HL-60/S4 treated with retinoic acid at 250 ng/mL for 4 days and 3 days (cell line): Measurements from ENCODE around the gene MYNN.

ENCODE experiments used
- in situ Hi-C: fragments of 300-500 bp; cut with MboI; formaldehyde crosslinking; loops from 2 replicates; pipeline ENCODE4 v1.7.0; 2022; ENCODE audit warnings: low sequenced_read_pairs

MYNN gene

DNA sequence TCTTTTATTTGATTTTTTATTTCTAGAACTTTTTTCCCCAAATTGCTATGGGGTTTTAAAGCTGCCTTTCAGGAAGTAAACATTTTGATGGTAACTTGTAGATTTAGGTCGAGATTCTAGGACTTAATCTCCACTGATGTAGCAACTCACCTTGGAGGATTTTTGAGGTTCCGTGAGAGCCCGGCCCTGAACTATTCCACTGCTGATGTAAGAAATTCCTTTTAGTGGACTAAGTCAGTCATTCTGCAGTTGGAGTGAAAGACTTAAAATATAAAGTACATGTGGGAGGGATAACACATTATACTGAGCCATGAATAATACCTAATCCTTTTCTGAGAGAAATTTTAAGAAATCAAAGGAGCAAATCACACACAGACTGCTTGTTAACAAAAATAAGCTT is 52.1 kb downstream of the MYNN start:
- in situ Hi-C loops = no loop called here

DNA sequence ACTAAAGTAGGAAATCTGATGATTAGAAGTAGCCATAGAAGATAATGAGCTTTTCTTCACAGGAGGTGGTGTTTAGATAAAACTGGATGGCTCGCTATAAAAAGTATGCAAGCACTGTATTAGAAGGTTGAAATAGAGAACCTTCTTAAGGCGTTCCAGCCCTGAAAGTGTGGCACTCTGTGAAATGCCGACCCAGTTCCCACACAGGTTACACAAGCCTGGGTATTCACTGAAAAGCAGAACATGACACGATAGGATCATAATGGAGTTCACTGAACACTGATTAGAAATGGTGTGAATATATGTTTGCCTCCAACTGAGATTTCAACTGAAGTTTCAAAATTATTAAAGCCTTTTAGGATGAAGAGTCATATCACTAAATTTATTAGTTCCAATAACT is 54.5 kb downstream of the MYNN start:
- in situ Hi-C loops = no loop called here

DNA sequence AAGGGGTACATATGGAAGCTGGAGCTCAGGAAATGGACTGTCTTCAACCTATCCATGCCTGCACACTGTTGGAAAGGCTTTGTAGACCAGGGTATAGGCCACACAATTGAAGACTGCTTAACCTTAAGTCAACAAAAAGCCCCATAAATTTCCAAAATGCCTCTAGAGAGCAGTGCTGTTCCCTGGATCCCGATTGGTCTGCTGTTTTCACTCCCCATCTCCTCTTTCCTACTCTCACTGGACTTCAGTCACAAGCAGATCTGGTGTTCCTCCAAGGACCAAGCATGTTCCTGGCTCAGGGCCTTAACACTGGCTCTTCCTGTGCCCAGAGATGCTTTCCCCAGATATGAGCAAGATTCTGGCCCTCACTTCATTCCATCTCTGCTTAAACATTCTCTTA is 62.3 kb downstream of the MYNN start:
- in situ Hi-C loops = no loop called here

DNA sequence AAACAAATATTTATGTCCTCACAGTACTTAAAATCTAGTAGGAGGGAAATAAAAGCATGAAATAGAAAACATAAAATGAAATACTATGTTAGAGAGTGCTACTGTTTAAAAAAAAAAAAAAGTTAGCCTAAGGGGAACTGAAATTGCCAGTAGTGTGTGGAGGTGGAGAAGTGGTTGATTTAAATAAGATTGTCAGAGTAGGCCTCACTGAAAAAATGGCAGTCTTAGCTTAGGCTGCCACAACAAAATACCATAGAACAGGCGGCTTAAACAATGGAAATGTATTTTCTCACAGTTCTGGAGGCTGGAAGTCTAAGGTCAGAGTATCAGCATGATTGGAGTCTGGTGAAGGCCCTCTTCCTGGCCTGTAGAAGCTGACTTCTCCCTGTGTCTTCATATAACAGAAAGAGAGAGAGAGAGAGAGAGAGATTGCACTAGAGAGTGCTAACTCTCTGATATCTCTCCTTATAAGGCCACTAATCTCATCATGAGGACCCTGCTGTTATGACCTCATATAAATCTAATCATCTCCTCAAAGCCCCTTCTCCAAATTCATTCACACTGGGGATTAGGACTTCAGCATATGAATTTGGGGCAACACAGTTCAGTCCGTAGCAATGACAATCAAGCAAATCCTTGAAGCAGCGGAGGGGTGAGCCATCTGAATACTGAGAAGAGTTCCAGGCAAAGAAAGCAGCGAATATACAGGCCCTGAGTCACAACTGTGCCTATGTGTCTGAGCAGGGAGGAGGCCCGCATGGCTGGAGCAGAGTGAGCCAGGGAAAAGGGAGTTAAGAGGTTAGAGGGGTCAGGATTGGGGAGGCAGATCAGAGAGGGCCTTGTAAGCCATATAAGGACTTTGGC is 63.1 kb downstream of the MYNN start:
- in situ Hi-C loops = no loop called here

DNA sequence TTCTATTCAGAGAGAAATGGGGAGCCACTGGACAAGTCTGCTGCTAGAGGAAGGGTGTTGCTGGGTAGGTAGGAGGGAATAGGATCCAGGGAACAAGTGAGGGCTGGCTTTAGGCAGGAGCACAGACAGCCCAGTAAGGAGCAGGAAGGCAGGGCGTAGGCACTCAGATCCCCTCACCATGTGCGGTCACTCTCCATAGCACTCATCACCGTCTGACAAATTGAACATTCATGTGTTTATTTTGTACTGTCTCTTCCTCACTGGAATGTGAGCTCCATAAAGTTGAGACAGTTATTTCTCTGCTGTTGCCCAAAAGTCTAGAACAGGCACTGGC is 63.7 kb downstream of the MYNN start:
- in situ Hi-C loops = no loop called here

DNA sequence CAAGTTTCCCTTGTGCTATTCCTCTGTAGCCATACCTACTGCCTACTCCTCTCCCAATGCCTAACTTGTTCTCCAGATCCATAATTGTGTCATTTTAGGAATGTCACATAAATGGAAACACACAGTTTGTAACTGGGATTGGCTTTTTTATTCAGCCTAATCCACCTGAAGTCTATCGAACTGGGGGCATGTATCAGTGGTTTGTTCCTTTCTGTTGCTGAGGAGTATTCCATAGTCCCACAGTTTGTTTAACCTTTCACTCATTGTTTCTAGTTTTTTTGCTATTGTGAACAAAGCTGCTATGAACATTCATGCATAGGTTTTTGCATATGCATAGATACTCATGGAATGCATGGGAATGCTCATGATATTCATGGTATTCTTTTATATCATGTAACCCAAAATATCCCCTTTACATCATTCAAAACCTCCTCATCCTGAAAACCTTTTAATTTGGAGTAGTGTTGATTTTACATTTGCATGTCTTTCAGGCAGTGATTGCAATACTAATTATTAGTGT is 65.4 kb downstream of the MYNN start:
- in situ Hi-C loops = no loop called here
